T-helper 2 cell treated with Interferon-gamma antibody and Interleukin-4, amounts not matched to agents 100 ng/mL and 5 ng/mL, for 36 hours (primary cell): ENCODE measurements around the gene SUMF1. TPM values are rescaled to one million over a fixed set of nuclear protein-coding genes. Genes with fewer than 3 reads are reported as not detected.
"Not testable (repeated sequence)": the region's sequence is repeated elsewhere in the genome, so short reads cannot be mapped to it uniquely, and the experiment has no call there.

Experiments
- intact Hi-C: fragments of 100-400 bp; cut with micrococcal nuclease; formaldehyde crosslinking; loops from one replicate; pipeline ENCODE4 v1.15.1; 2023
- total RNA-seq: library from RNA; stranded (reverse); gene quantifications from 2 replicates; pipeline ENCODE4 v1.2.3, GENCODE V29; 2022

SUMF1 gene
- total RNA-seq, 1 donor from 2014 or later, result 7.3 TPM

DNA sequence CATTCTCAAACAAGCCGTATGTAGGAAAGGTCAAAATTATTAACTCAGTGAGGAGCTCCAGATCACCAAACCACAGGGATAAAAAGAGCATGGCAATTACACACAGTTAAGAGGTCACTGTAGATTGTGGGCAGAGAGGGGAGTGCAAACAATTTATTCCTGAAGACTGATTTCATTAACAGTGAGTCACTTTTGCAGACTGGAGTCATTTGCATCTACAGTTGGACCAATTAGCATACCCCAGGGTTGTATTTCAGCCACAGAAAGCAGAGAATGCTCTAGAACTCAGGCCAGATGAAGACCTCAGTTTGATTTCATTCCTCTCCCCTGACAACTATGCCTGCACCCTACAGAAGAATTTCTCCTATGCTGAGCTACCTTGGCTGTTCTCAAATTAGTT is 123.8 kb downstream of the SUMF1 start:
- intact Hi-C loops, result no loop called here

DNA sequence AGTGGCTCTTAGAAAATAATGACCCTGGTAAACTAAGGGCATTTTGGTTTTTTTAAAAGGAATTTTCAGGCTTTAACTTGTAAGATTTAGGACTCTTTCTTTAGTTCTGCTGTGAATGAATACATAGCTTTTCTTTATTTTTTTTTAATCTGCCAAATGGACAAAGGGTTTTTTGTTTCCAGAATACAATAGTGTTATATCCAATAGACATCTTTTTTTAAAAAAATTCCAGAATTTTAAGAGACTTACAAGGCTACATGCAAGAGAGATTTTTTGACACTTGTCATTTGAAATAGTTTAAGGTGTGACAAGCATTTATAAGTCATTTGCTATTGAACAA is 125.8 kb downstream of the SUMF1 start:
- intact Hi-C loops, result no loop called here

DNA sequence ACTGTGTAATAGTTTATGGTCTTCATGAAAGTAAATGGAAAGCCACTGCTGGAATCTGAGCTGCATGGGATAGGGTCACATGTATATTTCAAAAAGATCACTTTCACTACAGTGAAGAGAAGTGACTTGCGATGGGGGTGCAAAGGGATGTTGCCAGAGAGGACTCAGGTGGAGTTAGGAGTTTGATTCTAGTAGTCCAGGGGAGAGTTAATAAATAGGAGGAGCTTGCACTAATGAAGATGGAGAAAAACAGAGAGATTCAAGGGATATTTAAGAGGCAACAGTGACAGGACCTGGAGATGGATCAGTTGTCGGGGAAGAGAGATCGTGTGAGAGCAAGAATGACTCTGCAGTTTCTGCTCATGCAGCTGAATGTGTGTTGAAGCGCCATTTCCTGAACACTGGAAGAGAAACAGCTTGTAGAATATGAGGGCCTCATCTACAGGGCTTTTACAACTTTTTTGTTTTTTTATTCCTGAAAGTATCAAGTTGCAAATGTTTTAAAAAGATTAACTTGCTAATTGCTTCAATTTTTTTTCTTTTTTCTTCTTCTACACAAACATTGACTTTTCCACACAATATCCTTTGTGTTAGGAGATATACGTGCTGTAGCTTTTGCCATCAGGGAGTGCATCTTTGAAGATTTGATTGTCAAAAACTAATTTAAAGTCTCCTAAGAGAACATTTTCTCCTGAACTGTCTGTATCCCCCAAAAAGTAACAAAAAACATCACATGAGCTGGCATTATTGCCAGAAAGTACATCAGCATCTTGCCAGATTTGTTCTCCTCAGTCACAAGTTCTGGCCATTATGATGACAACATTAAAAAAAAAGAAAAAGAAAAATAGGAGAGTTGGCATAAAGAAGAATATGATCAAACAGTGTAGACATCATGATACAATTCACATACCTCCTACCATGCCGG is 126.4 kb downstream of the SUMF1 start:
- intact Hi-C loops, result no loop called here

- intact Hi-C loops, result no loop called here
These were observed 127.0 kb downstream of the SUMF1 start for GRCh38 chr3:4340077-4340410.

DNA sequence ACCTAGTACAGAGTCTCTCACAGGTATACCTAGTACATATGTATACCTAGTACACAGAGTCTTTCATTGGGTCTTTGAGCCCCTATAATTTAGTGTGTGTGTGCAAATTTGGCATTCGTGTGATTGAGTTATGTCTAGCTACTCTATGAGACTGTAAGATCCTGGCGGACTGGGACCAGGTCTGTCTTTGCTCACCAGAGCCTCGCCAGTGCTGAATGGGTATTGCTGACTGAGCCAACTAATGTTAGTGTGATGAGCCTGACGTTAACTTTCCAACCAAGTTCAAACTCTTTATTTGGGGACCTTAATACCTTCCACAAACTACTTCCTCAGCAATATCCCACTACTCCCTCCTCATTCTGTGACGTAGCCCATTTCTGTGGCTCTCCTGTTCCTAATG is 128.3 kb downstream of the SUMF1 start:
- intact Hi-C loops, result no loop called here

GRCh38 chr3:4336850-4337546 is 130.1 kb downstream of the SUMF1 start:
- intact Hi-C loops, result no loop called here

- intact Hi-C loops, result no loop called here
These were observed 131.1 kb downstream of the SUMF1 start for GRCh38 chr3:4335840-4336562.

- intact Hi-C loops, result no loop called here
These were observed 132.5 kb downstream of the SUMF1 start for GRCh38 chr3:4334548-4334947.

DNA sequence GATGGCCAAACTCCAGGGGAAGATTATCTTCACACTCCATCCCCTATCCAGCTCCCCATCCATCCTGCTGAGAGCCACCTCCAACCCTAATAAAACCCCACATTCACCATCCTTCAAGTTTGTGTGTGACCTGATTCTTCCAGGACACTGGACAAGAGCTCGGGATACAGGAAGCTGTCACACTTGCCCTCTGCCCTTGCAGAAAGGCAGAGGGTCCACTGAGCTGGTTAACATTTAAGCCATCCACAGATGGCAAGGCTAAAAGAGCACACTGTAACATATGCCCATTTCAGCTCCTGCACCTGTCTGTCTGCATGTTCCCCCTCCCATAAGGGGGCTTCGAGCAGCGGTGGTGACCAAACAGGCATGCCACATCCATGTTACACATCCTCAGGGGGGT is 134.1 kb downstream of the SUMF1 start:
- intact Hi-C loops, result no loop called here

- intact Hi-C loops, result no loop called here
These were observed 134.5 kb downstream of the SUMF1 start for GRCh38 chr3:4332574-4332973.

DNA sequence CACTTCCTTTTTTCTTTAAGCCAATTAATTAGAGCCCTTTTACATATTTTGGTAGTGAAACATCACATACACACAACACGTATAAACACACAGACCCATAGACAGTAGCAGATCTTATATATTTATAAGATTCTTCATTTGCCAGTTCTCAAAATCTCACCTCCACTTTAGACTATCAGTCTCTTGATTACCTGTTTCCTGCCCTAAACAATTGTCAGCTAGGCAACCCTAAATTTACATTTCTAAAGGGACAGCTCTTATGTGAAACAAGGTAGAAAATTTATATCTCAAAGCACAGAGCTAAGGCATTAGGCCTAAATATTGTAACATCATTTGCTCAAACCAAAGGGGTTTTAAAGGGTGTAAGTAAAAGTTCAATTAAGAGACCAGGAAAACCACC is 135.0 kb downstream of the SUMF1 start:
- intact Hi-C loops, result no loop called here

- intact Hi-C loops, result not testable (repeated sequence)
These were observed 137.3 kb downstream of the SUMF1 start for GRCh38 chr3:4329806-4330205.

DNA sequence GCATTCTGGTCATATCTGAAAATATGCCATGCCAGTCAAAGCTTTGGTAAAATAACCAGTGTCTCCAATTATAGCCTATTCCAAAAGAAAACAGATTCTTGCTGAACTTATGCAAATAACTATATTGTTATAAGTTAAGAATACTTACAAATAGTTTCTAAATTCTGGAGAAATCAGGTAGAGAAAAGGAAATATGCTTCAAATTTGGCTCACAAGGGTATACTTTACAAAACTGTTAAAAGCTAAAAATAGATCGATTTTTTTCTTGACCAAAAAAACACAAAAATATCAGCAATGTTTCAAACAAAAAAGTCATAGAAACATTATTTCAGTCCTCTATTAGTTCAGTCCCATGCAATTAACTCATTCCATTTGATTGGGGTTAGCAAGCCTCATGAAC is 140.2 kb downstream of the SUMF1 start:
- intact Hi-C loops, result no loop called here

DNA sequence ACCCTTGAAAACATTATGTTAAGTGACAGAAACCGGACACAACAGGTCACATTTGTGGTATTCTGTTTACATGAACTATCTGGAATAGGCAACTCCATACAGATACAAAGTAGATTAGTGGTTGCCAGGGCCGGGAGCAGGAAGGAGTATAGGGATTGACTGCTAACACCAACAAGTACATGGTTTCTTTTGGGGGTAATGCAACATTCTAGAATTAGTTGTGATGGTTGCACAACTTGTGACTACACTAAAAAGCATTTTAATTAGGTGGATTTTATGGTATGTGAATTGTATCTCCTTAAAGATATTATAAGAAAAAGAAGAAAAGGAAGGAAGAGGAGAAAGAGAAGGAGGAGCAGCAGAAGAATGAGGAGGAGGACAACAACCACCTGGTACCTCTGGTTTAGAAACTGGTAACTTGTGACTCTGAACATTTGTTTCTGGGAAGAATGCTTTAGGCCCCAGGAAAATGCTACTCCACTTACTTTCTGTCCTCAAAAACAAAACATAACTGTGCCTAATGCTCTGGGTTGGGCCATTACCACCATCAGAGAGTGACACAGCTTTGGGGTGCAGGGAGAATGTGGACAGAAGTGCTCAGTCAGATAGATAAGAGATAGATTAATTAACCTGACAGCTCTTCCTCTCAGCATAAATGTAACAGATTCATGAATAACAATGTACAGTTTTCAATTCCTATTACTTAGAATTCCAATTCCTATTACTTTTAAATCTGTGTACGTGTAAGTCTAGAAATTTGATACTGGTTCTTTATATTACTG is 143.6 kb downstream of the SUMF1 start:
- intact Hi-C loops, result no loop called here

- intact Hi-C loops, result no loop called here
These were observed 144.4 kb downstream of the SUMF1 start for GRCh38 chr3:4322635-4323034.

DNA sequence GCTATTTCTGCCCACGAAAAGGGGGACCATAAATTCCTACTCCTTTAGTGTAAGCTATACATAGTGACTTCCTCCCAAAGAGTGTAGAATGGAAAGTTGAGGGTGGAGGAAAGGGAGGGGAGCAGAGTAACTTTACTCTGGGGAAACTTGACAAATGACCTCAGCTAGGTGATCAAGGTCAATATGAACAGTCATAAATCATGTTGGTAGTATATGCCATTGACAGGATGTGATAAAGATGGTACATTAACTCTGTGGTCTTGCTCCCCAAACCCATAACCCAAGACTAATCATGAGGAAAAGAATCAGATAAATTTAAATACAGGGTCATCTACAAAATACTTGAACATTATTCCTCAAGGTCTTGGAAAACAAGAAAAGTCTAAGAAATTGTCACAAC is 145.3 kb downstream of the SUMF1 start:
- intact Hi-C loops, result no loop called here

DNA sequence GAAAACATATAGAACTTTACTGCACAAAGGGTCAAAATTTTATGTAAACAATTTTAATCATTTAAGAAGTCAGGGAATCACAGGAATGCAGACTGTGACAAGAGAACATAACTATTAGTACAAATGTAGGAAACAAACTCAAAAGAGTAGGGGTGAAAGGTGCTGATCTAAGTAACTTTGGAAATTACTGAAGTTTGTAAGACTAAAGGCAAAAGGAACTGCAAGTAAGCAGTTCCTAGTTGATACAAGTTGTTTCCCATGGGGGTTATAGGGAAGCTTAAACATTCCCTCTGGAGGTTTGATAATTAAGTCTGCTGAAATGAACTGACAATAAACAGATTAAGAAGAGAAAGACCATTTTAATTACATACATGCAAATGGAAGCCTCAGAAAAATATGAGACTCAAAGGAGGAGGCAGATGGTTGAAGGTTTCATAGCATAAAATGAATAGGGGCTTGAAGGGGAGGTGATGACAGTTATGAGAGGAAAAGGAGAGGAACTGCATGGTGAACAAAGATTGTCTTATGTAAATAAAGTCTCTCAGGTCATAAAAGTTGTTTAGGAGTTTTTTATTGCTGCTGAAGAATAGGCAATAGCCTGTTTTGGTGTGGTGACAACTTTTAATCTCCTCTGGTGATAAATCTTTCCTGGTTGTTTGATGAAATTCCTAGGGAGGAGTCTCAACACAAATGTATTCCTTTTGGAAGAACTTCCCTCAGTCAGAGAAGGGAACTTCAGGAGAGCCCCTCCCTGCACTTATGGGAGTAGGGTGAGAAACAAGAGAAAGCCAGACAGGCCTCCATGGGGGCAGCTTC is 146.8 kb downstream of the SUMF1 start:
- intact Hi-C loops, result no loop called here

DNA sequence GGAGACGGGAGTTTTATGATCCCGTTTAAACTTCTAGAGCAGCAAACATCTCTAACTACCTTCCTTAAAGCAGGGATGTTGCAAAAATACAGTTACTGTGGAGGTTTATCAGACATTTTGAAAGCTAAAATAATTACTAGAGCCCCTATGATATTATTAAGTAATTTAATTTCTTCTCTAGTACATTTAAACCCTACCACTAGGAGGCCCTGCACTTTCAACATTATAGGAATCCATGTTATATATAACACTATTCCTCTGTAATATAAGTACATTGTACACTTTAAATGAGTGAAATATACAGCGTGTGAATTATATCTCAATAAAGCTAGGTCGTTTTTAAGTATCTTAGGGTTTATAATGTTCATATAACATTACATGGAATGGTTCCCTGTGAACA is 152.4 kb downstream of the SUMF1 start:
- intact Hi-C loops, result loop anchor here (10.0 kb wide), 1 partner anchor 320 kb away; no protein-coding TSS in a partner anchor

DNA sequence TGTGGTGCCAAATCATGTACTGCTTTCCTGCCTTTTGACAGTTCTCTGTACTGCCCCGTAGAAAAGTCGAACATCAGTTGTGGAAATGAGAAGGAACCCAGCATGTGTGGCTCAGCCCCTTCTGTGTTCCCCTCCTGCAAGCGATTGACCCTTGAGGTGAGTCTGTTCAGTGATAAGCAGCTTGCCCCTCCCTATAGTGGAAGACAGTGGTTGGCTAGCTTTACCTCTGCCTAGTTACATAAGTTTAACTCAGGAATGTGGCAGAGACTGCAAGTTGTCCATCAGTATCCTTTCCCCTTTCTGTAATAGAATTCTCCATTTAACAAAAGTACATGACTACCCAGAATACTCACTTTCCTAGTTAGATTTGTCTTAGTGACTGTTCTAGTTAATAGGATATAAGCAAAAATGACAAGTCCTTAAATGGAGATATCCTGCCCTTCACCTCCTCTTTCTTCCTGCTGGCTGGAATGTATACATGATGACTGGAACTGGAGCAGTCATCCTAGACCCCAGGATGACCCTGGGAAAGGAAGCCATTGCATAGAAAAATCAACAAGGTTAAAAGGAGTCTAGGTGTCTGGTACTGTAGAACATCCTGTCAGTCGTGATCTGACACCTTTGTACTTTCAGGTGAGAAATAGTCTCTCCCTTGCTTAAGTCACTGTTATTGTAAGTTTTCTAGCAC is 153.3 kb downstream of the SUMF1 start:
- intact Hi-C loops, result loop anchor here (10.0 kb wide), 1 partner anchor 321 kb away; no protein-coding TSS in a partner anchor

DNA sequence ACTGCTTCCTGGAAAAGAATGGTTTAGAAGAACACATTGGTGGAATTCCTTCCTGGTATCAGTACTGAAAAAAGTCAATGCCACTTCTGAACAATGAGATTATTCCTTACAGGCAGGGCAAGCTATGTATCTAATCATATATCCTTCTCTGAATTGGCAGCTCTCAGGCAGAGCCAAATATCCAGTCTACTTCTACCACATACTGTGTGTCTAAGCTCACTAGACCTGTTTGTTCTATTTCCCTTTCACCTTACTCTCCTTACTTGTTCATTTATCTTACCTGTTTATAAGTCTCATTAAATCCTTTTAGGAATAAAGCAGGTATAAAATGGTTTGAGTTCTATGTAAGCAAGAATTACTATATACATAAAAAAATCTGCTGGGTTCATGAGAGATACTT is 155.6 kb downstream of the SUMF1 start:
- intact Hi-C loops, result loop anchor here (10.0 kb wide), 1 partner anchor 323 kb away; no protein-coding TSS in a partner anchor
